GM06990 (cell line): ENCODE measurements around the gene SLC5A4.

Experiments
- DNase-seq: peaks from one replicate; pipeline ENCODE4 v3.0.0-alpha.2; 2011; ENCODE audit not compliant: insufficient read length; ENCODE audit errors: extremely low read depth
- H3K27me3 ChIP-seq: replicated peaks from 2 replicates; pipeline ENCODE4 v1.6.0; 2011; ENCODE audit warnings: low read length; ENCODE audit not compliant: control insufficient read depth, insufficient read depth
- H3K36me3 ChIP-seq: 2 replicates; pipeline ENCODE4 v1.5.1; 2011; ENCODE audit warnings: low read length; ENCODE audit not compliant: control insufficient read depth, insufficient read depth
- H3K4me3 ChIP-seq: replicated peaks from 2 replicates; pipeline ENCODE4 v1.5.1; 2011; ENCODE audit warnings: low read depth, mild to moderate bottlenecking, control low read depth, low read length
- TF ChIP-seq, protein P1 (sequence below): IDR thresholded peaks from 2 replicates; pipeline ENCODE4 v1.5.1; 2011; ENCODE audit warnings: low read length, control low read depth, mild to moderate bottlenecking, inconsistent platforms; ENCODE audit not compliant: insufficient read depth, poor library complexity, severe bottlenecking

SLC5A4 gene

DNA sequence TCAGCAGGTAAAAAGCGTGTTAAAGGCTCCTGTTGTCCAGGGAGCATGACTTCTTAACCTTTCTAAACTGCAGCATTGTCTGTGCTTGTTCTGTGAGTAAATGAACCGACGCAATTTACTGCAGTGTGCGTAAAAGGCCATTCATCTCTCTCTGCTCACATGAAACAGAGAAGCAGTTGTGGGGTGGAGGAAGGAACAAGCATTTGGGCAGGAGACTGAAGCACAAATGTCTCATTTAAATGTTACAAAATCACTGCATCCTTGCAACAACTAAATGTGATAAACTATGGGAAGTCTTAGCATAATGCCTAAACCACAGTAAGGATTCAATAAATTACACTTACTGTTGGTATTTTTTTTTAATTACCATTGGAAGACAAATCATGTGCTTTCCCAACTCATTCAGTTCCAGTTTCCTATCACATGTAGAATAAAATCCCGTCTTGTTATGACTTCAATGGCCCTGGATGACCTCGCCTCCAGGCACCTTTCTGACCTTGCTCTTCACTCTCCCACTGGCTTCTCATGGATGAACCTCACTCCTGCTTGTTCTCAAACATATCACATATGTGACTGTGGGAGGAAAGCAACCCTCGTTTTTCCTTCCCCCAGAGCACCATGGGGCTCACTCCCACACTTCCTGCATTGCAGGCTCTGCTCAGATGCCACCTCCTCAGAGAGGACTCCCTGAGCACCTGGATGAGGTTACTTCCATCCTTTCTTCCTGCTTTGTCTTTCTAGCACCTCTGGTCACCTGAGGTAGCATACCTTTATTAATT lies 28.6 kb downstream of the SLC5A4 start:
- H3K27me3 ChIP-seq = peaks cover 2% of the 10 kb centered on the region; the same call in 1 of the 2 replicates
- H3K4me3 ChIP-seq = no peak overlapping the region
- TF ChIP-seq, protein P1, sequence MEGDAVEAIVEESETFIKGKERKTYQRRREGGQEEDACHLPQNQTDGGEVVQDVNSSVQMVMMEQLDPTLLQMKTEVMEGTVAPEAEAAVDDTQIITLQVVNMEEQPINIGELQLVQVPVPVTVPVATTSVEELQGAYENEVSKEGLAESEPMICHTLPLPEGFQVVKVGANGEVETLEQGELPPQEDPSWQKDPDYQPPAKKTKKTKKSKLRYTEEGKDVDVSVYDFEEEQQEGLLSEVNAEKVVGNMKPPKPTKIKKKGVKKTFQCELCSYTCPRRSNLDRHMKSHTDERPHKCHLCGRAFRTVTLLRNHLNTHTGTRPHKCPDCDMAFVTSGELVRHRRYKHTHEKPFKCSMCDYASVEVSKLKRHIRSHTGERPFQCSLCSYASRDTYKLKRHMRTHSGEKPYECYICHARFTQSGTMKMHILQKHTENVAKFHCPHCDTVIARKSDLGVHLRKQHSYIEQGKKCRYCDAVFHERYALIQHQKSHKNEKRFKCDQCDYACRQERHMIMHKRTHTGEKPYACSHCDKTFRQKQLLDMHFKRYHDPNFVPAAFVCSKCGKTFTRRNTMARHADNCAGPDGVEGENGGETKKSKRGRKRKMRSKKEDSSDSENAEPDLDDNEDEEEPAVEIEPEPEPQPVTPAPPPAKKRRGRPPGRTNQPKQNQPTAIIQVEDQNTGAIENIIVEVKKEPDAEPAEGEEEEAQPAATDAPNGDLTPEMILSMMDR = no peak
- no peaks in the 10 kb centered on the region for H3K36me3 ChIP-seq
- DNase-seq = no peak

DNA sequence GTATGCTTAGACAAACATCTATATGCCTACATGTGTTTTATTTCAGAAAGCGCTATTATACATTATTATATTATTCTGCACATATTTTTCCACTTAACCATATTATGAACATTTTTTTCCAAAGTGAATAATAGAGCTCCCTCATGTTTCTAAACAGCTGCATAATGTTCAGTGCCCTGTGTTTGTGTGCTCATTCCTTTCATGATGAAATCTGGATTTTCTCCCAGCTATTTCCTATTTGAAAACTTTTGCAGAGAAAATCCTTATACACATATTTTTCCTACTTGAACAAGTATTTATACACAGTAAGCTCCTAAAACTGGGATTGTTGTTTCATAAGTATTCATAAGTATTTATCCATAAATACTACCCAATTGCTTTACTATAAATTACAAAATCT lies 32.2 kb downstream of the SLC5A4 start:
- no peaks in the 10 kb centered on the region for H3K36me3 ChIP-seq
- H3K4me3 ChIP-seq = no peak overlapping the region
- TF ChIP-seq, protein P1 = no peak
- peaks cover 2% of the 10 kb centered on the region; the same call in 1 of the 2 replicates for H3K27me3 ChIP-seq
- DNase-seq = no peak

DNA sequence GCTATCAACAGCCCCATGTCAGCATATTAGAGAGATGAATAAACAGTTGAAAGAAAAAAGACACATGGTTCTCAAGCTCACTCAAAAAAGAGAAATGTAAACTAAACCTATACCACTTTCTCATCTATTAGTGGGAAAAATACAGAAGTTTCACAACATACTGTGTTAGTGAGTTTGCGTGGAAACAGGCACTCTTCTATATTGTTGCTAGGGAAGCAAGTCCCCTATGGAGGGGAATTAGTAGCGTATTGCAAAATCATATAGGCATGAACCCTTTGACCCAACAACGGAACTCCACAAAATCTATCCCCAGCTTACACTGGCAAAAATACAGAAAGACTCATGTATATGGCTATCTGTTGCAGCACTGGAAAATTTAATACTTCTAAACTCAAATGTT lies 36.1 kb downstream of the SLC5A4 start:
- TF ChIP-seq, protein P1 = no peak

GRCh38 chr22:32218470-32218869 lies 36.7 kb downstream of the SLC5A4 start:
- H3K4me3 ChIP-seq = no peak overlapping the region
- no peak for DNase-seq
- no peaks in the 10 kb centered on the region; the same call in 1 of the 2 replicates for H3K27me3 ChIP-seq
- TF ChIP-seq, protein P1 = no peak
- H3K36me3 ChIP-seq = no peaks in the 10 kb centered on the region

More for the DNA sequence above, 36.1 kb downstream of the SLC5A4 start:
- Histone ChIP-seq H3K36me3 (no peaks in the 10 kb centered on the region), H3K4me3 (no peak overlapping the region), H3K27me3 (no peaks in the 10 kb centered on the region; the same call in 1 of the 2 replicates)
- DNase-seq = no peak

- Histone ChIP-seq H3K4me3 (no peak overlapping the region), H3K27me3 (no peaks in the 10 kb centered on the region; the same call in 1 of the 2 replicates), H3K36me3 (no peaks in the 10 kb centered on the region)
- TF ChIP-seq, protein P1 = no peak
- DNase-seq = no peak
These were observed 37.7 kb downstream of the SLC5A4 start for GRCh38 chr22:32217465-32217864.
